Central memory CD4-positive, alpha-beta T cell (primary cell): ENCODE results near the gene UMAD1.

Experiments used
- DNase-seq: peaks from one replicate; pipeline ENCODE4 v3.0.0; 2022

The UMAD1 gene

DNA sequence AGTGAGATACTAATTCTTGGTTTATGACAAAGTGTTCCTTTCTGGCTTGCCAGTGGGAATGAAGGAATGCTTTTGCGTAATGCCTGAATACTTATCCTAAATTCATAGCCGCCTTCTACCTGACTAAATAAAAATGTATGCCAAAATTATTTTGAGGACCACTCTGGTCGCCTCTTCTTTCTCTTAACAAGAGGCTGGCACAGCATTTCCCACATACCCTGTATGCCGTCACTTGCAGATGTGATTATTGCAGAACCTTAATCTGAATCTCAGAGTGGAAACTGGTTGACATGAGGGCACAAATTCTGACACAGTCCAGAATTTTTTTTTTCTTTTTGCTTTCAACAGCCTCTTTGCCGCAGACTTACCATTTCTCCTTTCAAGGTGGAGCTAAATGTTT lies 203.4 kb downstream of the UMAD1 start:
- DNase-seq: no peak

DNA sequence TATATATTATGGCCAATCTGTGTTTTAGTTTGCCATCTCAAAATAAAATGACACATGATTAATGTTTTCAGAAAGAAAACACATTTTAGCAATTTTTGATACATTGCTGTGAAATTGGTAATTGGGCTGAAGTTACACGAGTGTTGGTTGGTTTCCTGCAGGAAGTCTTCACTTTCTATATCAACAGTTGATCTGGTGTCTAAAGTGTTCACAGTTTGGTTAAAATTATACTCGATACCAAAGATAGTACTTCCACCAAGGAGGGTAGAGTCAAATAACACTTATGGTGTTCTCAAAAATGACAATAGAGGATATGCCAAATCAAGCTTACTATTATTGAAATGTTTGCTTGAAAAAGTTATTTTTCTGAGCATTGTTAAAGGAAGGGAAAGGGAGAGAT lies 207.7 kb downstream of the UMAD1 start:
- DNase-seq: no peak

DNA sequence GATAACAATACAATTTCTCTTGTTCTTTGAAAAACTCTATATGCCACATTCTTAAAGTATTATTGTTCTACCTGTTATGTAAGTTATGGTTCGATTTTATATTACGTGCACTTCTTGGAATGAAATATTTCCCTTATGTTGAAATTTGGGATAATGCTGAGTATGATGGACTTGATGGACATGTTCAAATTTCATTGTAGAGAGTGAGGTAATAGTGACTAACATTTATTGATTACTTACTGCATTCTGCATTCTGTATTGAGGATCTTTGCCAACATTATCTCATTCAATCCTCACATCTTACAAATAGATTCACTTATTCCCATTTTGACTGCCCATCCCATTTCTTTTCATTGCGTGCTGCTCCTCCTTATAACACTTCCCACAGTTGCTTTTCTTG lies 208.3 kb downstream of the UMAD1 start:
- no peak for DNase-seq

DNA sequence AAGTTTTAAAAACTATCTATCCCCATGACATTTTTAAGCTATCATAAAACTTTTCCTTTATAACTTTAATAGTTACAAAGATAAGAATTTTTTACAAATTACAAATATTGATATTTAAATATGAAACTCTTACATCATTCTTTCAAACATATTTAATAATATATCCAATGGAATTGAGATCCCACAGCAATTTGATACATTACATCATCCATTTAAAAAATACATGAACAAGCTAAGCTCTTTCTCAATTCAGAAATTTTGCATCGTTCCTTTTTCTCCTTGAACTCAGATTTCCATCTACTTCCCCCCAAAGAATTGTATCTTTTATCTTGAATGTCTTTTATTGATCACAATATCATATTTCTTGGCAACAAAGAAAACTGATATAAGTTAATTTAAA lies 209.6 kb downstream of the UMAD1 start:
- DNase-seq: no peak

DNA sequence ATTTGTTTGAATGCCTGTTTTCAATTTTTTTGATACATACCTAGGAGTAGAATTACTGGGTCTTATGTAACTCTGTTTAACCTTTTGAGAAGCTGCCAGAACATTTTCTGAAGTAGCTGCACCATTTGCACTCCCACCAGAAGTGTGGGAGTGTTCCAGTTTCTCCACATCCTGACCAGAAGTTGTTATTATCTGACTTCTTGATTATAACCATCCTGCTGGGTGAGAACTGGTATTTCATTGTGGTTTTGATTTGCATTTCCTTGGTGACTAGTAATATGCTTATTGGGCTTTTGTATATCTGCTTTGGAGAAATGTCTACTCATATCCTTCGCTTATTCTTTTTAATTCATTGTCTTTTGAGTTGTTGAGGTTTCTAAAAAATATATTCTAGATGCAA lies 210.8 kb downstream of the UMAD1 start:
- no peak for DNase-seq

DNA sequence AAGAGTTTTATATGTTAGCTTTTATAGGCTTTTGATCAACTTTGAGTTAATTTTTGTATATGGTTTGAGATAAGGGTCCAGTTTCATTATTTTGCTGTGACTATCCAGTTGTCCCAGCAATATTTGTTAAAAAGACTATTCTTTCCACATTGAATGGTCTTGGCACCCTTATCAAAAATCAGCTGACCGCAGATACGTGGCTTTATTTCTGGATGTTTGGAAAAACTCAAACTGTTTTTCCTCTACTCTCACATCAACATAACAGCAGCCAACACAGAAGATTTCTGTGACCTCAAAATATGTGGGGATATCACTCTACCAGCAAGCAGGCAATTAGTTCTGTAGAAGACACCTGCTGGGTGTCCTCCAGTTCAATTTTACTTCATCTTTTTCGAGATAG lies 211.4 kb downstream of the UMAD1 start:
- DNase-seq: no peak

DNA sequence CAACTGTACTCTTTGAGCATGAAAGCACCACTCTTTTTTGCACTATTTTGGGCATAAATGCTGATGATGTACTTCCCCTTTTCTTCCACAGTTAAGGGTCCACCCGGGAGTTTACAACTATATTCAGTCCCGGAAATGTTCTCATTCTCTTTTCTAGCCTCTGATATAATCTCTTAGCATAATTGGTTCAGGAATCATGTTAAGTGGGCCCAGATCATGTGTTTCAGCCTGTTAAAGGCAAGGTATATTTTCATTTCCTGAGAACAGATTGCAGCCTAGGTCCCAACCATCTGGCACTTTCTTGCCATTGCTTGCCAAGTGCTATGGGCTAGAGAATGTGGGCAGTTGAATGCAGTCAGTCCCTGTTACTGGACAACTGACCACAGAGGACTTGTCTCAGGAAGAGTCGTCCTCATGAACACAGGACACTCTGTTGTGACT lies 216.6 kb downstream of the UMAD1 start:
- DNase-seq: no peak

DNA sequence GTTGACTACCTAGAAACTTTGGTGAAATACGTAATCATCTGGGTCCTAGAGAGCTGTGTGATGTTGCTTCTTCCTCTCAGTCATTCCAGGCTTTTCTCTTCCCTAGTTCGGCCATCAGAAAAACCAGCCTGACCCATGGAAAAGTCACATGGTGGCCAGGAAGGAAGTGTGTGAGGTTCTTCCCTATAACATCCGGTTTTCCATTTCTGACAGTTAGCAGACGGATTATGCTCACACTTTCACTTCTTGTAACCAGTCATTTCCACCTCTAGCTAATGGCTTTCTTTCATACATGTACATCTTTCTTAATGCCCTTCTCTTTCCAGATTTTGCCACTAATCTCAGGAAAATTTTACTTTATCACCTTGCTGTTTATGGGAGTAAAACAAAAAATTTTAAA lies 218.0 kb downstream of the UMAD1 start:
- DNase-seq: no peak

DNA sequence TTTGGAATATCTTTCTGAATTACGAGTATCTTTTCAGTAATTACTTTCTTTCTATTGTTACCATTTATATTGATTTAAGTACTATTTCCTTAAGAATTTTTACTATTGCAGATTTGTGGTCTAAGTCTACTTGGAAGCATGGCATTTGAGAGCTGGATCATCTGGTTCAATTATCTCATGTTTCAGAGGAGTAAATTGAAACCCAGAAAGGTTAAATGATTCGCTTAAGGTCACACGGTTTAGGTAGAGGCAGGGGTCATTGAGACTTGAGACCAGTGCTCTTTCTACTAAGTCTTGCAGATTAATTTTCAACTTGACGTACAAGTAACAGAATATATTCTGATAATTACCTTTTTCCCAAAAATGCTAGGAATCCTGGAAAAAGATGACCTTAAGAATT lies 218.9 kb downstream of the UMAD1 start:
- no peak for DNase-seq

DNA sequence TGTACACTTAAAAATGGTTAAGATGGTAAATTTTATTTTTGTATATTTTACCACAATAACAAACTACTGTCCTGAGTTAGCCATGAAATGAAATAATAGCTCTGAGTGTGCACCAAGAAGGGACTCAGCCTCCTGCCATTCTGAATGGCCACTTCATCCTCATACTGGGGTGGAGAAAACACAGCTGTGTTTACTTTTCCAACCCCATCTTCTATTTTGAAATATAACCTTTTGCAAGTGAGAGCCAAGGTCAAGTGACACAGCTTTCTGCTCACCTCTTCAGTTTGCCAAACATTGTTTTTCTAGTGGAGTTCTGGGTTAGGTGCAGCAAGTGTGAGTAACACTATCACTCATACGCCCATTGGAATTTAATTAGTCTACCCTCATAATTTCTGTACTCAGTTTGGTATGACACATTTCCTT lies 220.7 kb downstream of the UMAD1 start:
- DNase-seq: no peak

DNA sequence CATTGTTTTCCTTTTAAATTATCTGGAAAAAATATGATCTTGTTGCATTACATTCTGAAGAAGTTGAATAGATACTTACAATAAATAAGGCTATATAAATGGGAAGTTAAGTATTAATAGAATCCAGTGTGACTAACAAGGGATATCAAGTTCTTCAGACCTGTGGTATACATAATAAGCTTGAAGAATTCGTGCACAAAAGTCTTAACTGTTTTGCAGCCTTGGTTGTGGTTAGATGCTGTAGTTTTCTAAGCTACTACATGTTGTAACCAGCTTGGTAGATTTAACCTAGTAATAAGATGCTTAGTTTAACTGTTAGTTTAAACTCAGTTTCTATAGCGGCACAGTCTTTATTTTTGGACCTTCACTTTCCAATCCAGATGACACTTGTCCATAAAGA lies 221.8 kb downstream of the UMAD1 start:
- DNase-seq: no peak

DNA sequence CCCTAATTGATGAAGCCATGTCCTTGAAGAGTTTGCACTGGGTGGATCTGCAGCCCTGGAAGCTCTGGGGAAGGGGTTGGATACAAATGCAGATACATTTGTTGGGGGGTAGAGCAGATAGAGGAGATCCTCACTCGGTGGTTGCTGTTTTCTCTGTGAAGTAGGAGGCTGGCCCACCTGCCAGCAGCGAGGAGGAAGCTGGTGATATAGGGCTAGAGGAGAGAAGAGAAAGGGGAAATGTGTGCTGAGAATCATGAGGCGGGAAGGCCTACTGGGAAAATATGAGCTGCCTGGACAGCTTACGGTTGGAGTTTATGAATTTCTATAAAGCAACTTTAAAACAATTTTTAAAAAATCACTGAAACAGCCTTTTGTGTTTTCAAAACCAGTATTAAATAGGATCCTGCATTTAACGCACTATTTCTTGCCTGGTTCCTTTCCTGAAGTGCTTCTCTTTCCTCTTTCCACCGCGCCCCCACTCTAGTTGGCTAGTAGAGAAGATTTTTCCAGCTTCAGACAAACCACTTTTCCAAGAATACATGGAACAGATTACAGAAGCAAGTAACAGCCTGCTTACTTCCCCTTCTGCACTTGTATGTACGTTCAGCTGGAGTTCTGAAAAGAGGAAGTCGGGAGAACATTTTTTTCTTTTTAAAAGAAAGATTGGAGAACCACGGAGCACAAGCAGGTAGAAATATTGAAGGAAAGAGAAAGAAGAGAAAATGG lies 227.5 kb downstream of the UMAD1 start:
- DNase-seq: no peak

DNA sequence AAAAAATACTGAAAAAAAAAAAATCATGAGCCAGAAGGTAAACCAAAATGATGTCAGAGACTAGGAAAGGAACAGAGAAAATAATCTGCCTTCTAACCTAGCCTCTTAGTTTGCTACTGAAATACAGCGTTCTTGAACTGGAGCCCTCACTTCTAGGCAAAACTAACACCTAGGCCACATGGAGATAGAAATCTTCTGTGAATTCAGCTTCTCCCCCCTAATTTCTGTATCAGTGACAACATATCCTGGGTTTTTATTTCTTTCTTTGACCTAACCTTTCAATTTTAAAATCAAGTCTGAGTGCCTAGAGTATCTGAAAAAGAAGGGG lies 228.0 kb downstream of the UMAD1 start:
- no peak for DNase-seq

DNA sequence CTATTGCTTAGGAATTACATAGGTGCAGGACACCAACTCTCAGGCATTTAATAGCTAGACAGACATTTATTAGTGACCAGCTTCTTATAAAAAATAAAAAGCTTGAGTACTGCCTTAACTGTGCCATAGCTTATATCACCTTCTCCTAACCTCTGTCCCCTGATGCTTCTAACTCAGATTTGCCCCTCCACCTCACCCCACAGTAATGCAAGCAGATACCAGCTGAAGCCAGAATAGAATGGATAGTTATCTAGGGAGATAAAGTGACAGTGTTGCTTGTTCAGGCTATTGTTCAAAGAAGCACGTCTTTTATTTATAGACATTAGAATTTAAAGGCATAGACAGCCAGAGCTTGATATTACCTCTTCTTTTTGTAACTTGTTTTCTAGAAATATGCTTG lies 228.5 kb downstream of the UMAD1 start:
- no peak for DNase-seq

DNA sequence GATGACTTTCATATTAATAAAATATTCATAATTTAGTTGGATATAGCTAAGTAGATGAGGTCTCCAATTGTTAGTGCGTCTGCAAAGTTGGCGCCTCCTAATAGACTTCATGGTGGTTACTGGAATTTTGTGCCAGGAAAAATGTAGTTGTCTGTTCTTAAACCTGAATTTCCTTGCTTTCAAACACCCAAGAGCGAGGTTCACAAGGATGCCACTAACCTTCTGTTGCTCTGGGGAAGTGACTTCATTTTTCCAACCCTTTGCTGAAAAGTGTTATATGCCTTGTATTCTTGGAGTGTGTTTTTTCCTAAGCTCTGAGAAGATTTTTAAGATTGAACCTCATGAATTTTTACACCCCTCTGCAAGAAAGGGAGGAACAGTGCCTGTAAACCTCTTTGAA lies 229.1 kb downstream of the UMAD1 start:
- DNase-seq: no peak

DNA sequence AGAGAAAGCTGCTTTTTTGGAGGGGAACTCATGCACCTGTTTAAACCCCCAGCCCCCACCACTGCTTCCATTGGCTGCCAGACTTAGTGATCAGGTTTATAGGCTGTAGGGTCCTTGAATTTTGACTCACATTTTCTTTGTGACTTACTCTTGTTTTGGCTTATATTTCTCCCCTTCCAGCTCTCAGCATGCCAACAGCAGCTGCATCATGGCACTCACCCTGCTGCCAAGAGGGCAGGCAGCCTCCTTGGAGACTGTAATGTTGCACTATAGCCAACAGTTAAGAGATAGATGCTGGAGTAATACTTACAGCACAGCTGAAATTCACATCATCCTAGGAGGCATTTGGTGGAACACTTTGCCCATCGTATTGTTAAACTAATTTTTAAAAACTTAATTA lies 230.0 kb downstream of the UMAD1 start:
- DNase-seq: no peak

DNA sequence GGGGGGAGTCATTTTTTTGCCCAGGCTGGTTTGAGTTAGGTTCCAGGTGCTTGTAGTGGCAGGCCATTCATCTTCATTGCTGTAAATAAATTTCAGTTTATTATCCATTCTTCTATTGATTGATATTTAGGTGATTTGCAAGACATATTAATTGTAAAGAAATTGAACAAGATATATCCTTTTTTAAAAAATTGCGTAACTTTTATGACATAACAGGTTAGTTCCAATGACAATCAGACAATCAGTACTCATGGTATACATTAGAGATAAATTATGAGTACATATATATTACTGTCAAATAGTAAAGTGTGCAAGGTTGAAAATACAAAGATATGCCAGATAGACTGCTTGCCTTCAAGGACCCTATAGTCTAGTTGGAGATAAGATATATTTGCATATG lies 235.9 kb downstream of the UMAD1 start:
- DNase-seq: no peak

DNA sequence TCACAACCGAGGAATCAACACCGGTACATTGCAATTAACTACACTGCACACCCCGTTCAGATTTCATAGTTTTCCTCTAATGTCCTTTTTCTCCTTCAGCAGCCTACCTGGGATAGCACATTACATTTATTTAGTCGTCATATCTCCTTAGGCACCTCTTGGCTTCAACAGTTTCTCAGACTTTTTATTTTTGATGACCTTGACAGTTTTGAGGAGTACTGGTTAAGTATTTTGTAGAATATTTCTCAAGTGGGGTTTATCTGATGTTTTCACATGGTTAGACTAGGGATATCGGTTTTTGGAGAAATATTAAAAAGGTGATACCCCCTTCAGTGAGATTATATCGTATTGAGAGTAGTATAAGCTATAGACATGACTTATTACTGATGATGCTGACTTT lies 241.0 kb downstream of the UMAD1 start:
- no peak for DNase-seq

DNA sequence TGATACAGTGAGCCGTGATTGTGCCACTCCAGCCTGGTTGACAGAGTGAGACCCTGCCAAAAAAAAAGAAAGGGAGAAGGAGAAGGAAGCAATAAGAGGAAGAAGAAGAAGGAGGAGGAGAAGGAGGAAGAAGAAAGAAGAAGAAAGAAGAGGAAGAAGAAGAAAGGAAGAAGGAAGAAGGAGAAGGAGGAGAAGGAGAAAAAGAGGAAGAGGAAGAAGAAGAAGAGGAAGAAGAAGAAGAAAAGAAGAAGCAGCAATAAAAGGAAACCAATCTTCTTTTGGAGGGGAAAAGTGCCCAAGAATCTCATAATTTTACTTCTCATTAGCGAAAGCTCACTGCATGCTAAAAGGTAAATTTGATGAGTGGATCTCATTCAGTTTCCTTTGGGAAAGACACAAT lies 242.3 kb downstream of the UMAD1 start:
- no peak for DNase-seq

DNA sequence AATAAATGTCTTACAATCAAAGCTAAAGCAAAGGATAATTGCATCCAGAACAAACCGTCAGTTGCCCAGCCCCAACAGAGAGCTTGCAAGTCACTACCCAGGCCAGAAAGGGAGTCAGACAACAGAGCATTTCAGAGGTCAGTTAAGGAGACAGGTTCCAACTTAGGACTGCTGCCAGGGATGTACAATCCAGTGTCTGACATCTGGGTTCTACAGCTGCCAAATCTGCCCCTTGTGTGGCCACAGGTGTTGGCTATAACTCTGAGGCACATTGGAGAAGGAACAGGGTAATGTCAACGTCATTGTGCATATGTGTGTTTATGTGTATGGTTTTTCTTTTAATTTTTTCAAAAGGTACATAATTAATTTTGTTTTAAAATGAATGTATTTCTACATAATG lies 242.8 kb downstream of the UMAD1 start:
- no peak for DNase-seq

DNA sequence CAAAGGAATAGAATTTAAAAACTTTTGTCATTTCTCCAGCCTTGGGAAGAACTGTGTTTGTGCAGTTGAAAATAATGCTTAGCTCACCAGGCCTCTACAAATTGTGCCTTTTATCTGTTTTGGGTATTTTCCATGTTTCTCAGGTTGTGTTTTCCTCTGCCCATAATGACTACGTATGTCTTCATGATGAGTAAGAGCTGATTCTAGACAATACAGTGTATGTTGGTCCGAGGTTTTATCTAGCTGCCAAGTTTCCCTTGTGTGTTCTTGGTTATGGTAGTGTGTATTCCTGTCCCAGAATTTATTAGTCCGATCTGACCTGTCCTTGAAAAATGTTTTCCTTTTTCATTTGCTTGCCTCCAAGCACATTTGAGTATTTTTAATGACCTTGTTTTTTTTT lies 244.3 kb downstream of the UMAD1 start:
- no peak for DNase-seq

DNA sequence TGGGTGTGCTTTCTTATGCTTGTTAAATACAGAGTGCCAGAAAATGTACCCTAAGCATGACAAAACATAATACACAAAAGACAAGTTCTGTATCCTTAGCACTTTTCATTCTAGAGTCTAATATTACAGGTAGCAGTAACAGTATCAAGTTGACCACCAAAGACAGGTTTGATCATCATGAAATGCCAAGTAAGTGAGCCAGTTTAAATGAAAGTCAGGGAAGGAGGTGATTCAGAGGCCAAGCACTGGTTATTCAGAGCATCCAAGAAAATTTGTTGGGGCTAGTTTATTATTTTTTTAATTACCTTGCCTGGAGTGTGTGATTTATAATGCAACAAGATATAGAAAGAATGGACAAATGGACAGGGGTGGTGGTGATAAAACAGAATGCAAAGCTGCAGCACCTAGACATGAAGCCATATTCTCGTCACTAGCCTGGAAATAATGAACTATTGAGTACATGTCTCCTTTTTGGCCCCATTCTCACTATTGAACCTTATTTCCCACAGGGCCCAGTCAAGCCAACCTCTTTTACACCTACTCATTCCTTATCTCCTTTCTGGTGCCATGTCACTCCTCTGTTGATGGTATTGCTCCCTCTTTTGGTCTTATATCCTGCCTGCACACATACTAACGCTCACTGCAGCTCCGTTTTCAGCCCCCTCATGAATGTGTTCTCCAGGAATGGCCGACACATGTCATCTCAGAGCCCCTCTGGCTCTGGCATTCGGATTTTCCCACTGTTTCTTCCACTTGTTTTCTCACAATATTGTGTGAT lies 249.4 kb downstream of the UMAD1 start:
- no peak for DNase-seq

DNA sequence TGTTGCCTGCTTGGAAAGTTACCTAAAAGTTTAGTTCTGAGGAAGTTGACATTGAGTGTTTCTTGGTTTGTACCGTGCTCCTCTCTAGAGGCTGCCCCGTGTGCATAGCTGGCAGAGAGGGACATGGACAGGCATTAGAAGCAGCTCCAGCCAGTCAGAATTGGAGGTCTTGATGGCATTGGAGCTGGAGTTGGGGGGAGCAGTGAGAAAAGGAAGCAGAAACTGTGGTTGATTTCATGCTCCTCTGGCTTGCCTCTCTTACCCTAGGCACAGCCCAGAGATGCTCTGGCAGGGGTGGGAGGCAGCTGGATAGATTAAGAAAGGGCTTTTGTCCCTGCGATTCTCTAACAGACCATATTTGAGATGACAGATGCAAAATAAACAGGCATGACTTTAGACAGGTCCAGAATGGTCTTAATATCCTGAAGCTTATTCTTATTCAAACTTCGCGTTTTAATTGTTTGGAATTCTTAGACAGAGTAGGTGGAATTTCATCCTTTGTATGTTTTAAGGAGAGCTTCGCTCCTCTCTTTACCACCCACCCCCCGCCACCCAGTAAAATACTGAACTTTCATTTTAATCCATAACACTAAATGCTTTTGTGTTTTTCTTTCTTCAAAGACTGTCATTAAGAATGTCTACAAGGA lies 254.6 kb downstream of the UMAD1 start:
- DNase-seq: no peak

DNA sequence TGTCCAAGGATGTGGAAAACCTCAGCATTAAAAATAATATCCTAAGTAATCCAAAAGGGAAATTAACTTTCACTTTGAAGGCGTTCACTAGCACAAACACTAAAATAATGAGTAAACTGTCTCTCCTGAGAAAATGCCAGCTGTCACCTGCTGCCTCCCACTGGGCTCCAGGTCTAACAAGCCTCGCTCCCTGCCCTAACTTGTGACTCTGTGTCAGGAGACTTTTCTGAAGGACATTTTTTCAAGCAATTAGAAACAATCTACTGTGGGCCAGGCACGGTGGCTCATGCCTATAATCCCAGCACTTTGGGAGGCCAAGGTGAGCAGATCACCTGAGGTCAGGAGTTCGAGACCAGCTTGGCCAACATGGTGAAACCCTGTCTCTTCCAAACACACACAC lies 255.2 kb downstream of the UMAD1 start:
- no peak for DNase-seq
